GM15510 (cell line): ENCODE measurements around the gene HOXD4.

Experiments used
- POLR2A ChIP-seq: IDR thresholded peaks from 3 replicates; pipeline ENCODE4 v1.6.1; 2011; ENCODE audit warnings: borderline replicate concordance; ENCODE audit not compliant: insufficient read length; ENCODE audit errors: extremely low read depth

HOXD4 gene

DNA sequence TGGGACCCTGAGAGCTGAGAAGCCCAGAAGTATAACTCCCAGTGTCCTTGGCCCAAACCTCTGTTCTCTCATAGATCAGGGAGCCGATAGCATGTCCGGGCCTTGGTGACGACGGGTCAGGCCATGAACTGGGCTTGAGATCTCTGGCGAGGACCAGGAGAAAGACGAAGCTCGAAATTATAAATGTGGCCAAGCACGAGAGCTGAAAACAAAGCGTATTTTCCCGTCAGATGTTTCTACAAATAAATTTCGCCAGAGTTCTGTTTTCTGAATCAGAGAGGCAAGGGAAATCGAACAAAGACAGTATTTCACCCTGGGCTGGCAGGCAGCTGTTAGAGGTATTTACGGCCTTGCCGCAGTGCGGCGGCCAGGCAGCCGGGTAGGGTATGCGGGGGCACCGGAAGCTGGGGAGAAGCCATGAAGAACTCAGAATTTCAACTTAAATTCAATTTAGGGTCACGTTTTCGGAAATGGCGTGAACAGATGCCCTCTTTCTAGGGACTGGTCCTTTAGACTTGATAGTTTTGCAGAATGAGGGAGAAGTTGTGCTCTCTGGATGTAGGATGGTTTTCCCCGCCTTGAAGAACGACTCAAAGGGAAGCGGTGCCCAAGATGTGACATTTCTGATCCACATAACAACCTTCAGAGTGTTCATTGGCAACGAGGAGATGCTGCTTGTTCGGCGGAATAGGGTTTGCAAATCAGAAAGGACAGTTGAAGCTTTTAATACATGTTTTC, 12.3 kb upstream of the HOXD4 start:
- TF ChIP-seq POLR2A: no peak

DNA sequence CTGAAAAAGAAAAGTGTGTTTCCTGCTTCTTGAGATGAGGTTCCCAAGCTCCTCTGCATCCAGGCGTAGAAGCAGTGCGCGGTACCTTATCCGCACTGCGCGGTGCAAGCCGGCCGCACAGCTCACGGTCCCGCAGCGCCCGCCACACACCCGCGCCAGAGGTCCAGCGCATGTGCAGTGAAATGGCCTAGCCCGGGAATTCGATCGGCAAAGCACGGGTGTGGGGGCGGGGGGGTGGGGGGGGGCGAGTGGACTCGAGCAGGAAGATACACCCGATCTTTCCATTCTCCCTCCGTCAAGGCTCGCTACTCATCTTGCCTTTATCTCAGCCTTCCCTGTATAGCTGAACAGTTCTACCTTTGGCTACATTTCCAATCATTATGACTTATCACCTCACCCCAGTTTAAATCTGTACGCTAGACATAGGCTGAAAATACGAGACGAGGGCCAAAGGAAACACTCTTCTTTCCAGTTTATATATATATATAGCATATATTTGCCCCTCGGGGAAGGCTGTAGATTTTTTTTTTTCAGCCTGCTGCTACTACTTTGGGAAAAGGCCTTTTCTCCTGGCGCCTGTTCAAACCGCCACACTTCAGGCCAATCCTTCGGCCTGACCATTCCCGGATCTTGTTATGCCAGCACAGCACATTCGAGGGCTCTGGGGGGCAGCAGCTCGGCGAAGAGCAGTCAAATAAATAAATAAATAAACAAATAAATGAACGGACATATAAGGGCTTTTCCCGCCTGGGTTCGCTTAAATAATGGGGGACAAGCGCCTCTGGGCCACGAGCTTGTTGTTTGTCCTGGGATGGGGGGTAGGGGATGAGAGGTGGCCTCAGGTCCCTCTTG, 11.5 kb upstream of the HOXD4 start:
- no peak for TF ChIP-seq POLR2A

DNA sequence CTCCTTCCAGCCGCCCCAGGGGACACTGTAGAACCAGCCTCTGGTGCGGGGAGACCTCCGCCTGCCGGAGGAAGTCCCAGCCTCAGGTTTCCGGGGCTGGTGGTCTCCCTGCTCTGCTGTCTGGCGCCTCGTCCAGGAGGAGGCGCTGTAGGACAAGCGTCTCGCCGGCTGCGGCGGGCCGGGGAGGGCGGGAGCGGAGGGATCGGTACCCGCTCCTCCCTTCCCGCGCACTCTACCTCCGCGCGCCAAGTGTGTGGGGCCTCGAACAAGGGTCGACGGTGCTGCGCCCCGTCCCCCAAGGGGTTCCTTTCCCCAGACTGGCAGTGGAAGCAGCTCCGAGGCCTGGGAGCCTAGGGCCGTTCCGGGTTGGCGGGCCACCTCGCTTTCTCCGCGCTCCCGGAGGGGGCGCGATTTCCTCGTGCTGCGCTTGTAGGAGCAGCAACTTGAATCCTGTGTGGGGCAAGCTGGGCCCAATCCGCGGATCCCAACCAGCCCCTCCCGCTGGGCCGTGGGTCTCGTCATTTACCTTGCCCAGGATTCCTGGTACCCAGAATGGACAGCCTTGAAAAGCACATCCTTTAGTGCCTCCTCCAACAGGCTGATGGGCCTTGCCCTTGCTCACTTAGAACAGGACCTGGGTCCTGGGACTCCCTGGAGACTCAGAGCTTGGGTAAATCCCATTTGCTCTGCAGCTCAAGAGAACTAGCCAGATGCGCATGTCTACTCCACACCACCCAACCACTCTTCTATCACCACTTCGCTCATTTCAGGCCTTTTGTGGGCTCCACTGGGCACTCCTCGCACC, 10.6 kb upstream of the HOXD4 start:
- TF ChIP-seq POLR2A: no peak

DNA sequence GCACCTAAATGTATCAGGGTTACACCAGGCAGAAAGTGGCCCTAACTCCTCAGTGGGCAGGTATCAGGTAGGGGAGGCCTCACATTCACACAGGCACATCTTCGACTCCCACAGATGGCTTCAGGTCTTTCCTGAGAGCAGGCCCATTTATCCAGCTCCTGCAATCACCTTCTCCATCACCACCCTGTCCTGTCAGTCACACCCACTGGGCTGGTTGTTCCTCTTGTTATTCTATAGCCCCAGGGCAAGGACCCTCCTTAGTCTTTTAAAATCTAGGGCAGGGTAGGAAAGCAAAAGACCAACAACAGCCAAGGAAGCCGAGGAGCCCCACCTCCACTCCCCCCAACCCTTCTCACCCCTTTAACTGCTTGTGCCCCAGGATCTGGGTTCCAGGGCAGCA, 9.1 kb upstream of the HOXD4 start:
- no peak for TF ChIP-seq POLR2A

DNA sequence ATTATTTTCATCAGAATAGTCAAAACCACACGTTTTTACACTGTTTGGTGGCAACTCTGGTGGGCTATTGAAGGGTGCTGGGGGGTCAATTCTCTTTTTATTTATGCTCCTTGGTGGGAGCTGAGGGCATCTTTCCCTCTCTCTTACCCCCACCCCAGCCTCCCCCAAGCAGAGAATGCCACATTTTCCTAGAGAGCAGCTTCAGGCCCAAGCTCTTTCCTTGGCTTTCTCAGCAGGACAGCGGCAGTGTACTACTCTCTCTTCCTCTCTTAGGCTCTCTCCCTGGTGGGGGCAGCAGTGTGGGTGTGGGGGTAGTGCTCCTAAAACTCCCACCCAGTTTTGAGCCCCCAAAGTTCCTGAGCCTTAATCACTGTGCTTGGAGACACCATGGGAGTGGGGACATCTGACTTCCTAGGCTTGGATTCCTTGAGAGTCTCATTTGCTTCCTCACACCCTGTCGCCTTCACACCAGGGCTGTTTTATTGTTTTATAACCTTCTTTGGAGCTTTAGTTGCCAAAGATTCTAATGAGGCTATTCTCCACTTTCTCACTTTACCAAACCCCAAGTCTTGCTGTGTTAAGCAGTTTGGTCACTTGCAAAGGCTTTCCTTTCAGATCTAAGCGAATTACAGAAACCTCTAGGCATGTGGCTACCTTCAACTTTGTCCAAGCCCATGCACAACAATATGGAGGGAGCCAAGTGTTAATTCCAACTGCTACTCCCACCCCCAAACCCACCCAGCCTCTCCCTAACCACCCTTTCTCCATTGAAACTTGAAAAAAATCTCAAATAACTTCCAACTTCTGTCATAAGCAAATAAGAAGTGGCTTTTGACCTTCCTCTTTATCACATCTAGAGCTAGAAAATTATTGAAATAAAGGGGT, 6.0 kb upstream of the HOXD4 start:
- TF ChIP-seq POLR2A: no peak

DNA sequence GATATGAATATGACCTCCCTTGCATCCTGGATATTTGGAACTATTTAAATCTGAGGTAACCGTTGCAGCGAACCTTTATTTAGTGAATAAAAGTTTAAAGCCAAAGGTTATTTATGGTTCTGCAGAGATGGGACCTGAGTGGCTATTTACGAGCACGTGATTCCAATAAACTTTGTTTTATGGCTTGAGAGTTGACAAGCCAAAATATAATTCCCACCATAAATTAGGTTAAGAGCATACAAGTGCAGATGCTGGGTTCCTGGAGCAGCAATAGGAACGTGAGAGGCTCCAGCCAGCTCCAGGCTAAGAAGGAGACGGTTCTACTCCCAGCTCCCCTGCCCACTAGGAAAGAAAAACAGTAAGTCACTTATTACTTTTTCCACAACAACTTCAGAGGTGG, 5.2 kb upstream of the HOXD4 start:
- no peak for TF ChIP-seq POLR2A

DNA sequence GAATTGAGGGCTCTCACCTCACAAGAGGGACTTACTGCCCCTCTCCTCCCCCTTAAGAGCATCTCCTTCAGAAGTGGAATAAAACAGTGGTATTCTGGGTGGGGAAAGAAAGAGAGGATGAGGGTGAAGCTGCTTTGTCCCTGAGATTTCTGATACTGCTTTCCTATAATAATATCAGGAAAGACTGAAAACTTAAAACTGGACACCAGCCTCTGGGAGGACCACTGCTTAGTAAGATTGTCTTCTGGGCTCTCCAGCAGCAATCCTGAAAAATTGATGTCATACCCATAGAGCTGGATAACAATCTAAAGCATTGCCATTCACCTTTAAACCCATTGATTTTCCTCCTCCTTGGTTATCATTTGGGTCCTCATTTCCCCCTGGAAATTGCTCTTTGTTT, 4.7 kb upstream of the HOXD4 start:
- no peak for TF ChIP-seq POLR2A

DNA sequence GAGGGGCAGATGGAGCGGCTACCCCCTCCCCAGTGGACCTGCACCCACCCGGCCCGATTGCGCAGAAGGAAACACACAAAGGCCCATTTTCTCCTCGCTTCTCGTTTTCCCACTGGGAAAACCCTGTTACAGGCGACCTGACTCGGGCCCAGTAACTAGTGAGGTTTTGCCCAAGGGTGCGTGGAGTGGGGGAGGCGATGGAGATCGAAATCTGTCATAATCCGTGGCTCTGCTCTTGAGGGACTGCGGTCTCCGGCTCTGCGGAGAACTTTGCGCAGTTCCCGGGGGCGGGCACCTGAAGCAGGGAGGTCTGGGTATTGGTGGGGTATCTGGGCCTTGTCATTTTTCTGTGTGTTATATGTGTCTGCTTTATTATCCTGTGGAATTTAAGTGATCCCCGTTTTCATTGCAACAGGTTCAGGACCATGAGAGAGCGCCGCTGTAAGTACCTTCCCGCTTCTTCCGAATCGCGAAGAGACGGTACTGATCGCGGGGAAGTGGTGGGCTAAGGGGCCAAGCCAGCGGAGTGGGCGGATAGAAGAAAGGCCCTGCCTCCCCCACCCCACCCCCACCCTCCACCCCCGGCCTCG, 4.0 kb upstream of the HOXD4 start:
- no peak for TF ChIP-seq POLR2A

DNA sequence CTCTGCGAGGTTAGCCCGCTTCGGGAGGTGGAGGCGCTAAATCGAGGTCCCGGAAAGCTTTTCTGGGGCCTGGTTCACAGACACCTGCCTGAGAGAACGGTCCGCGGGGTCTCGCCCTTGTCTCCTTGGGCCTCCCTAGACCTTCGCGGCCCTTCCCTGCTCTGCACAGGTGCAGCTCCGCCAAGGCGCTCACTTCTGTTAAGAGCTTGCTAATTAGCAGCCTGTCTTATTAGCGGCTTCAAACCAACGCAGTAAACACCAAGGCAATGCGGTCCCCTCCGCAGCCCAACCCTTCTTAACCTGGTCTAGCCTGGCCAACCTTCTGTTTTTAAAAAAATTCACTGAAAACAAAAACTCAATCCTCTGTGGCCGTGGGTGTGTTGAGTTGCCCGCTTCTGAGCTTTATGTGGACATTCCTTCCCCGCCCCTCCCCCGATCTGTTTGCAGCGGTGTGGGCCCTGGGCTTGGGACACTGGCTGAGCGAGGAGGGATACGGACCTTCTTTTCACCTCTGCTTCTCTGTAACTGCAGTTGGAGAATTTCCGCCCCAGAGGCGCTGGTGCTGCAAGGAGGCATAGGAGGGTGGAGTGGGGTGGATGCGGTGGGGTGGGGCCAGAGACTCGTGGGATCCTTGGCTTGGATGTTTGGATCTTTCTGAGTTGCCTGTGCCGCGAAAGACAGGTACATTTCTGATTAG, 3.4 kb upstream of the HOXD4 start:
- TF ChIP-seq POLR2A: no peak

DNA sequence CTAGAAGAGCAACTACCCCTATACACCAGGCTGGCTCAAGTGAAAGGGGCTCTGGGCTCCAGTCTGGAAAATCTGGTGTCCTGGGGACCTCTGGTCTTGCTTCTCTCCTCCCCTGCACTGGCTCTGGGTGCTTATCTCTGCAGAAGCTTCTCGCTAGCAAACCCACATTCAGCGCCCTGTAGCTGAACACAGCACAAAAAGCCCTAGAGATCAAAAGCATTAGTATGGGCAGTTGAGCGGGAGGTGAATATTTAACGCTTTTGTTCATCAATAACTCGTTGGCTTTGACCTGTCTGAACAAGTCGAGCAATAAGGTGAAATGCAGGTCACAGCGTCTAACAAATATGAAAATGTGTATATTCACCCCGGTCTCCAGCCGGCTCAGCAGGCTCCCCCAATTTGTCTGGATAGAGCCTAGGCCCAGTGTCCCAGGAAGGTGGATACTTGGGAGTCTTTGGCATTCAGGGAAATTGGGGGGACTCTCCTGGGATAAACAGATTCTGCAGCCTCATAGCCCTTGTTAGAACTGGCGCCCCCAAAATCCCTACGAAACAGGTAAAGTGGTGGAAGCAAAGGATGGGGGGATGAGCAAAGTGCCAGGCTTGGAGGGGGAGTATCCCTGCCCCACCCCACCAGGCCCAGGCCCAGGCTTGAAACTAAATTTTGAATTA, 2.5 kb upstream of the HOXD4 start:
- no peak for TF ChIP-seq POLR2A

DNA sequence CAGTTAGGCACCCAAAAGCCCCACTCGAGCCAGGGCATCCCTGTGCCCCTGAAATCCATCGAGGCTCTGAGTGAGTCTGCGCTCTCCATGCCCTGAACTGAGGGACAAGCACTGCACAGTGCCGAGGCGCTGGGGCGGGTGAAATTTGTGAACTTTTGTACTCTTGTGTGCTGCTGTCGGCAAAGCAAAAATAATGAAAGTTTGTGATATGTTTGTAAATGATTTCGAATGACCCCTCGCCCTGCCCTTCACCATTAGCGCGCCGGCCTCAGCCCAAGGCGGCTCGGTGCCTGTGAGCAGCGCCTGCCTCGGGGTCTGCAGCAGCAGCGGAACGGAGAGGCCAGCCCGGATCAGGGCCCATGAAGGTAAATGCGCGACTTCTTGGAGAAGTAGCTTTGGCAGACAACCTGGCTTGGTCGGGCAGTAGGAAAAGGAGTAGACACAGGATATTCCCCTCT, 1.8 kb upstream of the HOXD4 start:
- no peak for TF ChIP-seq POLR2A

DNA sequence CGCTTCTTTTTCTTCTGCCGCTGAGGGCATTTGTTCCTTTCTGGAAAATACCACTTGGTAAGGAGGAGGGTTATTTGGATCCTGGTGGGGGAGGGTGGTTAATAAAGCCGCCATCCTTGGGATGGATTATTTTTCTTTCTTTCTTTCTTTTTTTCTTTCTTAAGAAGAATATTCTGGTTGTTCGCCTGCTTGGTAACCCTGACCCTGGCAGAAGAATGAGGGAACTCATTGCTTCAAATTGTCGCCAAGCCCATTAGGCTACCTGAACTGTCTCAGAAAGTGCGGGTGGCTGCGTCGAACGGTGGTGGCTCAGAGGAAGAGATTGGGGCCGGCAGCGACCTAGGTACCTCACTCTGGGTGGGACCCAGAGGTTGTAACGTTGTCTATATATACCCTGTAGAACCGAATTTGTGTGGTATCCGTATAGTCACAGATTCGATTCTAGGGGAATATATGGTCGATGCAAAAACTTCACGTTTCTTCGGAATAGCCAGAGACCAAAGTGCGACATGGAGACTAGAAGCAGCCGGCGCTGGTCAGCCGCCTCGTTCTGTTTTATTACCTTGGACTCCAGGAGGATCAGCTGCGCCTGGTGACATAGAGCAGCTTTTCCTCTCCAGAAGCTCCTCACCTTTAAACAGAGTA, 1.3 kb upstream of the HOXD4 start:
- no peak for TF ChIP-seq POLR2A
